HG02610 (cell line): Measurements from ENCODE around the gene VAC14.
"Not testable (repeated sequence)": the region's sequence is repeated elsewhere in the genome, so short reads cannot be mapped to it uniquely, and the experiment has no call there.

Experiments used
- ATAC-seq: cut with Tn5 transposase; IDR thresholded peaks from one replicate; pipeline ENCODE4 v1.9.1; 2021; ENCODE audit warnings: mild to moderate bottlenecking, moderate library complexity; ENCODE audit not compliant: unreplicated experiment

The VAC14 gene

DNA sequence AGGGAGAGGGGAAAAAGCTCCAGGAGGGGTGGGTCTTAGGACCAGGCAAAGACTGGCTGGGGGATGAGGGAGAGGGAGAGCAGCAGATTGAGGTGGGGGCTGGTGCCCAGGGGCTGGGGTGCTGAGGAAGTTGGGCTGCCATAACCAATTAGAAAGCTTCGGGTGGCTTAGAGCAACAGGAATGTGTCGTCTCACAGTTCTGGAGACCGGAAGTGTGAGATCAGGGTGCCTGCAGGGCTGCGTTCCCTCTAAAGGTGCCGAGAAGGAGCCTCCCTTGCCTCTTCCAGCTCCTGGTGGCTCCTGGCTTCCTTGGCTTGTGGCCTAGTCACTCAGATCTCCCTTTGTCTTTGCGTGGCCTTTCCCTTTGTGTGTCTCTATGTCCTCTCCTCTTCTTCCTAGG lies 152.4 kb downstream of the VAC14 start:
- ATAC-seq, result no peak

- no peak for ATAC-seq
Measured at GRCh38 chr16:70647441-70648359, 153.3 kb downstream of the VAC14 start.

- no peak for ATAC-seq
Measured at GRCh38 chr16:70646260-70647241, 154.4 kb downstream of the VAC14 start, which contains the start of gene IL34. IL34 (plus strand) TSS chr16:70646559; CDS start chr16:70646948, 389 bp downstream.

- ATAC-seq, result no peak
Measured at GRCh38 chr16:70644763-70645597, 156.0 kb downstream of the VAC14 start.

GRCh38 chr16:70643264-70643663 lies 157.7 kb downstream of the VAC14 start:
- not testable (repeated sequence) for ATAC-seq

DNA sequence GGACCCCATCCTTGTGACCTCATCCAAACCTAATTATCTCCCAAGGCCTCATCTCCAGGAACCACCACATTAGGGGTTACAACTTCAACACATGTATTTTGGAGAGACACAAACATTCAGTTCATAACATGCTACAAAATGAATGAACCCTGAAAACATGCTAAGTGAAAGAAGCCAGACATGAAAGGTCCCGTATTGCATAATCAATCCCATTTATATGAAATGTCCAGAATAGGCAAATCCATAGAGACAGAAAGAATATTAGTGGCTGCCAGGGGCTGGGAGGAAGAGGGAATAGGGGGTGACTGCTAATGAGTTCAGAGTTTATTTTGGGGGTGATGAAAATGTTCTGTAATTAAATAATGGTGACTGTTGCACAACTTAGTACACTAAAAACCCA lies 158.3 kb downstream of the VAC14 start:
- ATAC-seq, result no peak

DNA sequence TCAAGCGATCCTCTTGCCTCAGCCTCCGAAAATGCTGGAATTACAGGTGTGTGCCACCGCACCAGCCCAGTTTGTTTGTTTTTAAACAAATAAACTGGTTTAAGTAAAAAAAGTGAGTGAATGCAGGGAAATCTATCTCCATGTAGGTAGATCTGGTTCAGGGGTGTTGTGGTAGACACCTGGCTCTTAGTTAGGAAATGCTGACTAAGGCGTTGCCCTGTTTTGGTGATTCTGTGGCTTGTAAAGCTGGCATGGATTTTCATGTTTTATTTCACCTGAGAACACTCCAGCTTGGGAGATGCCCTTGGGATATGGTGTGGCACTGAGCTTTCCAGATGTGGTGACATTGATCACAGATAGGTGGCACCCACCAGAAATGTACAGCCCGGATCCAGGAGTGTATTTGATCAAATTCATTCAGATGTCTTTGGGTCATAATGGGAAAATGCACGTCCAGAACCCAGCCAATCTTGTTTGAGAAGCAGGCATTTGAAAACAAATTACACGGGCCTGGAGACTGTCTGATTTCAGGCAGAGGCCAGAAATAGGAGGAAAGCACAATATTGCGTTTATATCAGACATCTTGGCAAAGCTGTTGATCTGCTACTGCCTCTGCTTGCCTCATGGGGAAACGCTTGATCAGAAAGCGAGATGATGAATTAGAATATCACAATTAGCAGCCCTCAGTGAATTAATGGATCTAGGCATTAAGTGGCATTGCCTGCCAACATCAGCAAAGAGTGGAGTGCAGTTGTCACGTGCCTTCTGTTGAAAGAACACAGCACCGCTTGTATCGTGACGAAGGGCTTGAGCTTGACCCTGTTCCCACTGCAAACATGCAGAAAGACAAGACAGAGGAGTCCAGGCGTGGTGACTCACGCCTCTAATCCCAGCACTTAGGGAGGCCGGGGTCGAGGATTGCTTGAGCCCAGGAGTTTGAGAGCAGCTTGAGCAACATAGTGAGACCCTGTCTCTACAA lies 161.9 kb downstream of the VAC14 start:
- ATAC-seq, result no peak
